RPMI8226 (cell line): ENCODE results near the gene CTNNBL1.
"Not testable (repeated sequence)": the region's sequence is repeated elsewhere in the genome, so short reads cannot be mapped to it uniquely, and the experiment has no call there.

Experiments used
- DNase-seq: peaks from one replicate; pipeline ENCODE4 v3.0.0-alpha.2; 2015

The CTNNBL1 gene

GRCh38 chr20:37829128-37829527, 135.3 kb downstream of the CTNNBL1 start:
- DNase-seq, result no peak

- DNase-seq, result no peak
Observed at GRCh38 chr20:37833221-37833896, 139.5 kb downstream of the CTNNBL1 start.

DNA sequence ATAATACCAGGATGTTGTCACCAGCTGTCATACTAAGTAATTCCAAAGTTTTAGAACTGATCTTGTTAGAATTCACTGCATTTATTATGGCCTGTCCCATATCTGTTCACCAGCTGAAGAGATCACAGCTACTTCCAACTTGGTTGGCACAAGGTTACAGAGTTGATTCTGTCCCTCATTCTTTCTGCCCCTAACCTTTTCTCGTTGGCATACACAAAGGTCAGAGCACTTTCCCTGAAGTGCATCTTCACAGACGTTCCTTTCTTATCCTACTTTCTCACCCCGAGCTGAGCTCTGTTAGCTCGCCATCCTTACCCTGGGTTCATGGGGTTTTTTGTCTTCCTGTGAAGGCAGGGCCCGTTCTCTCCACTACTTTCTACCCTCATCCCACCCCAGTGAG, 143.1 kb downstream of the CTNNBL1 start:
- no peak for DNase-seq

DNA sequence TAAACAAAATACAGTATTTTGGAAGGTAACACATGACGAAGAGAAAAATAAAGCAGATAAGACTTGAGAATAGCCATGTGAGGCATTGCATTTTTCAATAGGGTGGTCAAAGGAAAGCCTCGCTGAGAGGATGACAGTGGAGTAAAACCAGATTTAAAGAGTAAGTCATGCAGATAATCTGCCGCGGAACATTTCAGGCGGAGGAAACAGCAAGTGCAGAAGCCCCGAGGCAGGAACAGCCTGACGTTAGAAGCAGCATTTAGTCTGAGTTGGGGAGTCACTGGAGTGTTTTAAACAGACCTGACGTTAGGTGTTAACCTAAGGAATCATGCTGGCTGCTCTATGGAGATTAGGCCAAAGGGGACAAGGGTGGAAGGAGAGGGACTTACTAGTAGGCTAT, 144.1 kb downstream of the CTNNBL1 start:
- no peak for DNase-seq

GRCh38 chr20:37838769-37839431, 145.1 kb downstream of the CTNNBL1 start:
- DNase-seq, result no peak

- DNase-seq, result no peak
Observed at GRCh38 chr20:37839432-37839827, 145.6 kb downstream of the CTNNBL1 start.

GRCh38 chr20:37839955-37840354, 146.1 kb downstream of the CTNNBL1 start:
- DNase-seq, result no peak

- no peak for DNase-seq
Observed at GRCh38 chr20:37841389-37841788, 147.6 kb downstream of the CTNNBL1 start.

- DNase-seq, result no peak
Observed at GRCh38 chr20:37841971-37842370, 148.1 kb downstream of the CTNNBL1 start.

GRCh38 chr20:37845241-37845681, 151.4 kb downstream of the CTNNBL1 start:
- DNase-seq, result no peak

- DNase-seq, result no peak
Observed at GRCh38 chr20:37845878-37846277, 152.0 kb downstream of the CTNNBL1 start.

DNA sequence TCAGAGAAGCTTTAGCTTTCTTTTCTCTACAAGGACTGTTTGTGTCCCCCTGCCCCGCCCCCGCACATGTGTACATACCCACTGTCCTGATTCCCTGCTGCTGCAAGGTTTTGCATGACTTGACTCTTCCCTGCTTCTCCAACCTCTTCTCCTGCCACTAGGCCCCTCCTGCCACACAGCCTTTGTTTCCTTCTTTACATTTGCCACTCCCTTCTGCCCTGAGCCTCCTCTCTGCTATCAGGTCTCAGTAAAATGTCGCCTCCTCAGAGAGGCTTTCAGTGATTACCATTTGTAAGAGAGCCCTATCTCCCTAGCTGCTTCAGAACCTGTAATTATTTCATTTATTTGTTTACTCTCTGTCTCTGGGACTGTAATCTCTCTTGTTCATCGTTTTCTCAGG, 152.7 kb downstream of the CTNNBL1 start:
- no peak for DNase-seq

DNA sequence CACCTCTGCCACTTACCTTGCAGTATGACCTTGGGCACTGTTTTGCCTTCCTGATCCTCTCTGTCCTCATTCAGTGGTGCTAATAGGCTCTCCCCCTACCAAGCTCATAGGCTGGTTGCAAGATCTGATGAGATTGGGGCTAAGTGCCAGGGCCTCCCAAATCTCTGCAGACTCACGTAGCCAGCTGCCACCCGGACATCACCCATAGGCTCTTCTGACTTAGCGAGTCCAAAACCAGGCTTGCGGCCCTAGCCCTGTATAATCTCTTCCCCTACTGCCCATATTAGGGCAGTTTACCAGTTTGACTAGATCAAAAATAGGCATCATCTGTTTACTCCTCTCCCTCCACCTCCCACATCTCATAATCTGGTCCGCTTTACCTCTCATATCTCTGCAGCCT, 154.9 kb downstream of the CTNNBL1 start:
- no peak for DNase-seq

DNA sequence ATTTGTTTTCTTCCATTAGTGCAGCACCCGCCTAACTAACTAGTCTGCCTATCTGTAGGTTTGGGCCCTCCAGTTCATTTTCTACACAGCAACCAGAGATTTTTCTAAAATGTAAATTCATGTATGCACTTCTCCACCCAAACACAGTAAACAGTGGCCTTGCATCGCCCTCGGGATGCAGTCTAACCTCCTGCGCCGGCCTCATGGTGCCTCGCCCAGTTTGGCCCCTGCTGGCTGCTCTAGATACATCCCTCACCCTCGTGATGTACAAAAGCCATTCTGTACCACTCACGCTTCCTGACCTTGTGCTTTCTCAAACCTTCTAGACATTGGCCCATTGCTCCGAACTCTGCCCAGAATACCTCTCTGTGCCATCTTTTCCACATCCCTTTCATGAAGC, 155.3 kb downstream of the CTNNBL1 start:
- DNase-seq, result no peak

GRCh38 chr20:37849566-37849965, 155.7 kb downstream of the CTNNBL1 start:
- DNase-seq, result no peak

DNA sequence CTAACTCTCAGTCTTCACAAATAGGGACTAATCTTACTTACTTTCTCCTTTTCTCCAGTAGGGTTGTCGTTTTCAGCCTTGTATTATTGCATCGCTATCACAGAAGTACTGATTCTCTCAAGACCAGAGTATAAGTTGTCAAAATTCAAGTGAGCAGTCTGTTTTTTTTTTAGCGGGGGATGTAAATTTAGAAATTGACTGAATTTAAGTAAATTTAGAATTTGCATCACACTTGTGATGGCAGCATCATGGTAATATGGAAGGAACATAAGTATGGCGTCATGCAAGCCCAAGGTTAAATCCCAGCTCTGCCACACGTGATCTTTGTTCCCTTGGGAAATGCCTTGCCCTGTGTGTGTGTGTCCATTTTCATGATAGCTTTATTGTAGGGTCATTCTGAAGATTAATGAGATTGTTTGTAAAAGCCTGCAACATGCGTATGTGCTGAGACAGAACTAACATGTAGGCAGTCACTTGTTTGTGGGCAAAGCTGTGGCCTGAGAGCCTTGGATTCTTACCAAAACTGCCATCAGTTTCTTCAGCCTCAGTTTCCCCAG, 156.3 kb downstream of the CTNNBL1 start:
- no peak for DNase-seq

DNA sequence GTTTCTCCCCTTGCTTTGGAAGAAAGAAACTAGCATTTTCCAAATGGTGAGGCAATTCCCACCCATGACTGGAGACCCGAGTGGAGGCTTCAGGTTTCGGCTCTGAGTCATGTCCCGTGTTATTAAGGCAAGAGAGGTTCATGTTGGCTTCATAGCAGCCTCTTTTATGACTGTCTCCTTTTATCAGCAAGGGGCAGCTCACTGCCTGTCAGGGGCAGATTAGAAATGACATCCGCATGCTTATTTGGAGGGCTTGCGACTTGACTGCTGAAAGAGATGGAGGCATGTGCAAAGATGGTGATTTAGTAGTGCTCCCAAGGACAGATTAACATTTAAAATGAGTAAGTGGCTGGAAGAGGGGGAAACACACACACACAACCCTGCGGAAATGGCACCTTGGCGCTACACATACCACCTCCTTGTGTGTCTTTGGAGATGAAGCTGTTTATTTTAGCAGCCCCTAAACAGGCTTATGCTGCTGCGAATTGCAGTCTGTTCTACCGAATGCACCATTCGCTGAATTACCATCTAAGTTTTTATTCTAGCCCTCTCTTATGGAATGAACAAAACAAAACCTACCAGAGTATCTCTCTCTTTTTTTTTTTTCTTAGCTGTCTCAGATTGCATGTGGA, 157.0 kb downstream of the CTNNBL1 start:
- DNase-seq, result no peak

DNA sequence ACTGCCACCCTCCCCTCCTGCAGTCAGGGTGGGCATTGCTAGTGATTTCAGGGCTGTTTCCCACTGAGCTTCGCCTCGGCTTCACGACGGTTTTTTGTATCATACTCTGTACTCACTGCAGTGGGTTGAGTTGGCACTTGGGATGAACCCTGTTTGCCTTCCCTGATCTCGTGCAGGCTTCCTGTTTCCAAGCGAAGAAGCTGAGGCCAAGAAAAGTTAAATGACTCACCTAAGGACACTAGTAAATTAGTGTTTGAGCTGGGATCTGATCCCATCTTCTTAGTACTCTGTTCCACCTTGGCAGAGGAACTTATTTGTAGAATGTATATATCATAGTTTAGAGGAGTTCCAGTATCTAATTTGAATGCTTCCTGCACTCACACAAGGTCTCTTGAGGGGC, 158.8 kb downstream of the CTNNBL1 start:
- no peak for DNase-seq

DNA sequence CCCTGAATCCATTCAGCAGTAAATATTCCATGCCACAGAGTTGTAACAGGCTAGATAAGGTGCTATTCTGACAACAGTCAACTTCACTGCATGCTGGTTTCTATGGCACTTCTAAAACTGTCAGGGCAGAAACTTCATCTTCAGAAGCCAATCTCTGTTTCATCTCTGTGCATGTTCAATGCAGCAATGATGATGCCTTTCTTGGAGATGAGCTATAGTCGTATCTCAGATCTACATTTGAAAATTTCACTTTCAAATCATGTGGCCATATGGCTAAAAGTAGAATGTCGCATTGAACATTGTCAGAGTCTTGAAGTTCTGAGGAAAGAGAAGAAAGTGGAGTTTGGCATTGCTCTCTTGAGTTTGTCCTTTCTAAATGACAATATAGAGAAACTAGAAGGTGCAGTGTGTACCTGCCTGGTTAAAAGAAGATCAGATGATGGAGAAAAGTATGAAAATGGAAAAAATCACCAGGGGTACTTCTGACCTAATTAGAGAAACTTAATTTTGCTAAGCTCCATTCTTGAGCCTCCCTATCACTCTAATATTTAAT, 160.1 kb downstream of the CTNNBL1 start:
- no peak for DNase-seq

- not testable (repeated sequence) for DNase-seq
Observed at GRCh38 chr20:37856034-37856433, 162.2 kb downstream of the CTNNBL1 start.

GRCh38 chr20:37856932-37857660, 163.3 kb downstream of the CTNNBL1 start:
- no peak for DNase-seq

DNA sequence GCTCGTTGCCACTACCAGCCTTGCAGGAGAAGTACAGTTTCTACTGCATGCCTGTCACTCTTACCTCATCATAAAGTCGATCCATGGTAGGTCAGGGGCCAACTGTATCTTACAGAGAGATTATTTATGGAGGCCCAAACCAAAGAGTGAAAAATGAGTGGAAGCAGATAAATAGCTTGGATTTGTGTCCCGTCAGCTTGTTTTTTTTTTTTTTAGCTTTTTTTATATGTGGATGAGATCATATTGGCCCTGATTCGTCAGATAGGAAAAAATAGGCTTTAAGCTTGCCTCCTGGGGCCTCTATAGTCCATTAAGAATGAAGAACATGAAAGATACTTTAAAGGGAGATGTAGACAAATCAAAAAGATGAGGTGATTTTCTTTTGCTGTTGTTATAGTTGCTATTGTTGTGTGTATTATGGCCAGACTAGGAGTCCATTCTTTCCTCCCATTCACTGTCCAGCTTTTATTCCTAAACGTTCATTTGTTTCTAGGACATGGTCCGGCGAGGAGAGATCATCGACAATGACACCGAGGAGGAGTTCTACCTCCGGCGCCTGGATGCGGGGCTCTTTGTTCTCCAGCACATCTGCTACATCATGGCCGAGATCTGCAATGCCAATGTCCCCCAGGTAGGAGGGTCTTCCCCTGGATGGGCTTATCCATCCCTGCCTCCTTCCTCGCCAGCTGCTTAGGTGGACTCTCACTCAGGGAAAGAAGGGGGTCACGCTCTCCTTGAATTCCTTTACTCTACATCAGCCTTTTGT, 165.8 kb downstream of the CTNNBL1 start:
- no peak for DNase-seq
